Activated naive CD8-positive, alpha-beta T cell treated with anti-CD3 and anti-CD28 coated beads, Interleukin-2, amount 50 U/mL, for 24 hours (primary cell): Measurements from ENCODE around the gene STARD10.

Experiments
- ATAC-seq: fragments of 150-1000 bp; cut with Tn5 transposase; one replicate; pipeline ENCODE4 v1.10.0; 2021
- DNase-seq: peaks from one replicate; pipeline ENCODE4 v3.0.0; 2021
- H3K27ac Mint-ChIP-seq: one replicate; pipeline ENCODE4 v1.8.0; 2021; ENCODE audit warnings: mild to moderate bottlenecking, mixed read lengths
- H3K27me3 Mint-ChIP-seq: one replicate; pipeline ENCODE4 v1.8.0; 2021; ENCODE audit warnings: mixed read lengths
- H3K36me3 Mint-ChIP-seq: one replicate; pipeline ENCODE4 v1.8.0; 2021; ENCODE audit warnings: low read depth, mixed read lengths
- H3K4me1 Mint-ChIP-seq: one replicate; pipeline ENCODE4 v1.8.0; 2021; ENCODE audit warnings: mixed read lengths
- H3K4me3 Mint-ChIP-seq: one replicate; pipeline ENCODE4 v1.8.0; 2021; ENCODE audit warnings: mild to moderate bottlenecking, moderate library complexity, mixed read lengths
- H3K9me3 Mint-ChIP-seq: one replicate; pipeline ENCODE4 v1.8.0; 2021; ENCODE audit warnings: mixed read lengths

The STARD10 gene

GRCh38 chr11:72705442-72706365 is 88.1 kb downstream of the STARD10 start:
- Mint-ChIP-seq H3K9me3 (no peaks in the 10 kb centered on the region), H3K36me3 (peaks cover 17% of the 10 kb centered on the region), H3K27me3 (no peaks in the 10 kb centered on the region), H3K27ac (no peak overlapping the region), H3K4me3 (no peak overlapping the region), H3K4me1 (no peaks in the 10 kb centered on the region)
- ATAC-seq (no peak), DNase-seq (no peak)

- no peak for ATAC-seq
- Mint-ChIP-seq H3K27ac (peak overlapping the region; percentile 25), H3K4me1 (no peaks in the 10 kb centered on the region), H3K9me3 (no peaks in the 10 kb centered on the region), H3K36me3 (peaks cover 20% of the 10 kb centered on the region), H3K4me3 (no peak overlapping the region), H3K27me3 (no peaks in the 10 kb centered on the region)
- DNase-seq = no peak
These were observed 89.0 kb downstream of the STARD10 start for GRCh38 chr11:72704783-72705265.
